GM20000 (cell line): ENCODE data around the gene HOXB7.

Experiments used
- DNase-seq: peaks from one replicate; pipeline ENCODE4 v3.0.0; 2012; ENCODE audit warnings: low spot score
- TF ChIP-seq, protein P1 (sequence below): IDR thresholded peaks from 2 replicates; pipeline ENCODE4 v1.5.1; 2012; ENCODE audit warnings: mild to moderate bottlenecking, control low read depth; ENCODE audit errors: extremely low read depth, missing control alignments

The HOXB7 gene

GRCh38 chr17:48619826-48620449, 9.1 kb upstream of the HOXB7 start:
- TF ChIP-seq, protein P1, sequence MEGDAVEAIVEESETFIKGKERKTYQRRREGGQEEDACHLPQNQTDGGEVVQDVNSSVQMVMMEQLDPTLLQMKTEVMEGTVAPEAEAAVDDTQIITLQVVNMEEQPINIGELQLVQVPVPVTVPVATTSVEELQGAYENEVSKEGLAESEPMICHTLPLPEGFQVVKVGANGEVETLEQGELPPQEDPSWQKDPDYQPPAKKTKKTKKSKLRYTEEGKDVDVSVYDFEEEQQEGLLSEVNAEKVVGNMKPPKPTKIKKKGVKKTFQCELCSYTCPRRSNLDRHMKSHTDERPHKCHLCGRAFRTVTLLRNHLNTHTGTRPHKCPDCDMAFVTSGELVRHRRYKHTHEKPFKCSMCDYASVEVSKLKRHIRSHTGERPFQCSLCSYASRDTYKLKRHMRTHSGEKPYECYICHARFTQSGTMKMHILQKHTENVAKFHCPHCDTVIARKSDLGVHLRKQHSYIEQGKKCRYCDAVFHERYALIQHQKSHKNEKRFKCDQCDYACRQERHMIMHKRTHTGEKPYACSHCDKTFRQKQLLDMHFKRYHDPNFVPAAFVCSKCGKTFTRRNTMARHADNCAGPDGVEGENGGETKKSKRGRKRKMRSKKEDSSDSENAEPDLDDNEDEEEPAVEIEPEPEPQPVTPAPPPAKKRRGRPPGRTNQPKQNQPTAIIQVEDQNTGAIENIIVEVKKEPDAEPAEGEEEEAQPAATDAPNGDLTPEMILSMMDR: no peak
- no peak for DNase-seq

DNA sequence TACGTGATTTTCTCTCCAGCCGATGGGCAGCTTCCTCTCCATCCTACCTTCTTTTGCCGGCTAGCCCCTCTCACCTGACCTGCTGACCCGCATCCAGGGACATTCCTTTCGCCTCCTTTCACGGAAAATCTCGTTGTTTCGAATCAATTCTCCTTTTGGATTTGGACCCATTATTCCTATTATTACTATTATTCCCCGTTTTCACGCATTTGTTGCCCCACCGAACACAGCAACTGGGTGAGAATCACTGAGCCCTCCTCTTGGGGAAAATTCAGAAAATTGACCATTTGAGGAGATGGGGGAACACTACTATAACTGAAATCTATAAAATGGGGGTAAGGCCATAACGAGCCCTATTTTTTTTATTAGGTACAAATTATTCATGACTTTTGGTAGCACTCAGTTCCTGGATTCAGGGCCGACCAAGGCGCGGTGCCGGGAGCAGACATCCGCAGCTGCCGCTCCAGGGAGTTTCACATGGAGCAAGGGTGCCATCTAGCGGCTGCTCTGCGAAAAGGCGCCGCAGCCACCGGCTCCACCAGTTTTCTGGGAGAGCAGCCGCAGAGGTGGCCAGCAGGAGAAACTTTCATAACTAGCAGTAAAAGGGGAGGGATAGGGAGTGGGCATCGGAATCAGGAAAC, 7.6 kb upstream of the HOXB7 start:
- TF ChIP-seq, protein P1: peak; percentile 90
- DNase-seq: peak; percentile 95

- TF ChIP-seq, protein P1: no peak
- no peak for DNase-seq
These were observed 6.8 kb upstream of the HOXB7 start for GRCh38 chr17:48617471-48618255.

- TF ChIP-seq, protein P1: no peak
- DNase-seq: no peak
These were observed 6.1 kb upstream of the HOXB7 start for GRCh38 chr17:48616717-48617470.

- TF ChIP-seq, protein P1: no peak
- DNase-seq: no peak
These were observed 5.3 kb upstream of the HOXB7 start for GRCh38 chr17:48615963-48616716.

DNA sequence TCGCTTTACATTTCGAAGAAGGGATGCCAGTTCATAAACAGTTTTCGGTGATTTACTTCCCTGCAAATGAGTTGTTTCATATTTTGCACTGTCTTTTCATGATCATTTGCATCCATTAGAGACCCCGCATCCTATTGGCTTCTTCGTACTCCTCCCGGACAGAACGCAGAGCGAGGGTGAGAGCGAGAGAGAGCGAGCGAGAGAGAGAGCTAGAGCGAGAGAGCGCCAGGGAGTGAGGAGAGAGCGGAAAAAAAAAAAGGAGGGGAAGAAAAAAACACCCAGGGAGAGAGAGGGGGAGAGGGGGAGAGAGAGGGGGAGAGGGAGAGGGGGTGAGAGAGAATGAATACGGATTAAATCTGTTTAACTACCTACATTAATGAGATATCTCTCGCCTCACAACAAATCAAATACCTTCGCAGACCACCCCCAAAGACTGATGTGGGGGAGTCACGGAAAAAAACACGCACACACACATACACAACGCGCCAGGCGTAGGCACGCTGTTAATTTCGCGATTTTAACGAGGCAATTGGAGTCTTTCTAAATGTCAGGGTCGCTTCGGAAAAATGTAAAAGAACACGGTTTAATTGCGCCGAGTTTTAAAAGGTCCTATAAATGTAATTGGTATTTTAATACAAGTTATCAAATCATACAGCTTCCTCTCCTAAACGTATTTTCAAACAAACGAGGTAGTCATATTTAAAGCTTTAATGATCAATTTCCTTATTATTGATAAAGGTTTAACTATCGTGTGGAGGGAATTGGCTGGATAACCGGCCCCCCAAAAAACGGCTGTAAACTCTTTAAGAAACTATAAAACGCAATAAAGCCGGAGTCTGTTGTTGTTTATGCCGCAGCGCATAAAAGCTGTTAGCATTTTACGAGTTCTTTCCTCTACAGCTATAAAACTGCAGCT, 4.5 kb upstream of the HOXB7 start, which contains the start of gene HOXB8:
Gene HOXB8 (minus strand): TSS at position 246 of the 916 bp plus-strand sequence. CDS start 588 bp downstream, outside the sequence.
- TF ChIP-seq, protein P1: no peak
- DNase-seq: no peak
